MCF 10A (cell line): ENCODE results near the gene POU2AF1. TPM values are rescaled to one million over a fixed set of nuclear protein-coding genes. Genes with fewer than 3 reads are reported as not detected.

Experiments used
- BruUV-seq: library from RNA; stranded (reverse); fragments of 400-500 nt; replicated peaks from 2 replicates; lab custom pipeline; 2021; lab: Mats Ljungman, UMichigan
- CTCF ChIA-PET: fragments of 300-600 bp; sonication (Branson Sonifier 250); formaldehyde crosslinking; extraction: SDS; loops from one replicate; lab custom pipeline; 2021; ENCODE audit warnings: antibody characterized with exemption, inconsistent platforms; lab: Yijun Ruan, JAX
- POLR2A ChIA-PET: fragments of 300-600, 350-650 bp; sonication (Branson Sonifier 250); formaldehyde crosslinking; extraction: SDS; loops from one replicate; lab custom pipeline; 2020; ENCODE audit warnings: antibody characterized with exemption, inconsistent platforms; lab: Yijun Ruan, JAX
- DNase-seq: peaks from one replicate; pipeline ENCODE4 v3.0.0-alpha.2; 2018; ENCODE audit not compliant: unreplicated experiment
- H3K27ac Mint-ChIP-seq: one replicate; pipeline ENCODE4 v1.8.0; 2022; ENCODE audit warnings: mild to moderate bottlenecking, low read depth, mixed read lengths; ENCODE audit not compliant: unreplicated experiment
- H3K27me3 Mint-ChIP-seq: one replicate; pipeline ENCODE4 v1.8.0; 2022; ENCODE audit warnings: mixed read lengths; ENCODE audit not compliant: insufficient read depth, unreplicated experiment
- H3K36me3 Mint-ChIP-seq: one replicate; pipeline ENCODE4 v1.8.0; 2022; ENCODE audit warnings: mild to moderate bottlenecking, moderate library complexity, mixed read lengths; ENCODE audit not compliant: insufficient read depth, unreplicated experiment
- H3K4me1 Mint-ChIP-seq: one replicate; pipeline ENCODE4 v1.8.0; 2022; ENCODE audit warnings: mixed read lengths; ENCODE audit not compliant: insufficient read depth, unreplicated experiment
- H3K4me3 Mint-ChIP-seq: one replicate; pipeline ENCODE4 v1.8.0; 2022; ENCODE audit warnings: mild to moderate bottlenecking, moderate library complexity, mixed read lengths; ENCODE audit not compliant: unreplicated experiment
- H3K9me3 Mint-ChIP-seq: one replicate; pipeline ENCODE4 v1.8.0; 2022; ENCODE audit warnings: mixed read lengths; ENCODE audit not compliant: unreplicated experiment
- CTCF ChIP-seq: fragments of 200-600 bp; IDR thresholded peaks from one replicate; pipeline ENCODE4 v1.8.0; 2022; ENCODE audit warnings: antibody characterized with exemption, mild to moderate bottlenecking; ENCODE audit not compliant: unreplicated experiment
- intact Hi-C: fragments of 100-400 bp; cut with micrococcal nuclease; formaldehyde crosslinking; loops from 2 replicates; pipeline ENCODE4 v1.14.1; 2022
- microRNA-seq: library from miRNA; unstranded; fragments of <30 nt; microRNA quantifications from one replicate; pipeline ENCODE4 v1.2.0, GENCODE V29; 2022
- total RNA-seq: library from RNA; stranded (reverse); gene quantifications from 2 replicates; pipeline ENCODE4 v1.2.3, GENCODE V29; 2022

POU2AF1 gene
- total RNA-seq, 1 experiment from 2014 or later: not detected

GRCh38 chr11:111305876-111306275 is 73.2 kb downstream of the POU2AF1 start:
- no peak for DNase-seq
- intact Hi-C loops: no loop called here
- ChIA-PET POLR2A (interaction anchor here (0.7 kb wide), 1 partner anchor 56 kb away, joined by 3 read pairs; no protein-coding TSS in a partner anchor), CTCF (interaction anchor here (0.8 kb wide), 1 partner anchor 57 kb away, joined by 4 read pairs; no protein-coding TSS in a partner anchor)
- no peaks in the 10 kb centered on the region for H3K9me3 Mint-ChIP-seq
- H3K4me1 Mint-ChIP-seq: peaks cover 10% of the 10 kb centered on the region
- no peak for TF ChIP-seq CTCF
- no TSS peak for BruUV-seq
- H3K36me3 Mint-ChIP-seq: no peaks in the 10 kb centered on the region
- H3K27ac Mint-ChIP-seq: no peak overlapping the region
- peaks cover 61% of the 10 kb centered on the region for H3K27me3 Mint-ChIP-seq
- no peak overlapping the region for H3K4me3 Mint-ChIP-seq

- Mint-ChIP-seq H3K27ac (no peak overlapping the region), H3K4me1 (peaks cover 5% of the 10 kb centered on the region), H3K36me3 (no peaks in the 10 kb centered on the region), H3K4me3 (no peak overlapping the region), H3K9me3 (no peaks in the 10 kb centered on the region), H3K27me3 (peaks cover 61% of the 10 kb centered on the region)
- CTCF ChIA-PET: no interaction called here
- DNase-seq: no peak
- intact Hi-C loops: no loop called here
- BruUV-seq: no TSS peak
- TF ChIP-seq CTCF: no peak
- POLR2A ChIA-PET: interaction anchor here (0.7 kb wide), 1 partner anchor 56 kb away, joined by 3 read pairs; no protein-coding TSS in a partner anchor
Observed at GRCh38 chr11:111305162-111305802, 73.8 kb downstream of the POU2AF1 start.

- H3K27ac Mint-ChIP-seq: no peak overlapping the region
- H3K9me3 Mint-ChIP-seq: no peaks in the 10 kb centered on the region
- H3K27me3 Mint-ChIP-seq: peaks cover 52% of the 10 kb centered on the region
- no TSS peak for BruUV-seq
- DNase-seq: no peak
- intact Hi-C loops: loop anchor here (5.0 kb wide), 1 partner anchor 124 kb away; no protein-coding TSS in a partner anchor
- ChIA-PET POLR2A (interaction anchor here (0.6 to 1.3 kb wide), 9 partner anchors 9 to 702 kb away, joined by 3 to 14 read pairs (median 3); no protein-coding TSS in a partner anchor), CTCF (interaction anchor here (0.5 to 1.5 kb wide), 5 partner anchors 20 to 567 kb away, joined by 3 to 6 read pairs (median 4); no protein-coding TSS in a partner anchor)
- no peaks in the 10 kb centered on the region for H3K36me3 Mint-ChIP-seq
- TF ChIP-seq CTCF: no peak
- H3K4me3 Mint-ChIP-seq: no peak overlapping the region
- peaks cover 4% of the 10 kb centered on the region for H3K4me1 Mint-ChIP-seq
Observed at GRCh38 chr11:111303461-111303860, 75.6 kb downstream of the POU2AF1 start.

- no TSS peak for BruUV-seq
- no peak overlapping the region for H3K27ac Mint-ChIP-seq
- peaks cover 40% of the 10 kb centered on the region for H3K27me3 Mint-ChIP-seq
- H3K9me3 Mint-ChIP-seq: no peaks in the 10 kb centered on the region
- intact Hi-C loops: loop anchor here (5.0 kb wide), 1 partner anchor 125 kb away; no protein-coding TSS in a partner anchor
- TF ChIP-seq CTCF: no peak
- no peak overlapping the region for H3K4me3 Mint-ChIP-seq
- POLR2A ChIA-PET: interaction anchor here (0.6 kb wide), 3 partner anchors 10 to 517 kb away, joined by 3 to 4 read pairs (median 3); no protein-coding TSS in a partner anchor
- DNase-seq: no peak
- H3K4me1 Mint-ChIP-seq: peaks cover 4% of the 10 kb centered on the region
- CTCF ChIA-PET: interaction anchor here (0.9 to 1.8 kb wide), 3 partner anchors 29 to 127 kb away, joined by 3 to 9 read pairs (median 5); no protein-coding TSS in a partner anchor
- H3K36me3 Mint-ChIP-seq: no peaks in the 10 kb centered on the region
Observed at GRCh38 chr11:111302298-111302697, 76.8 kb downstream of the POU2AF1 start.

Small RNA genes within 50 kb of the gene (microRNA-seq; reads per million reads assigned to microRNA genes)
- gene MIR4491: not detected

Other genes with a start within 250 kb of the POU2AF1 start
- gene POU2AF2, start 133.6 kb downstream of the POU2AF1 start, total RNA-seq: not detected in 2 replicates
- not detected in 2 replicates for gene POU2AF3, start 80.7 kb downstream of the POU2AF1 start, total RNA-seq
- gene BTG4, start 133.1 kb upstream of the POU2AF1 start, total RNA-seq: not detected in 2 replicates
- gene HOATZ, start 135.5 kb upstream of the POU2AF1 start, total RNA-seq: not detected in 2 replicates
- not detected in 2 replicates for gene LAYN, start 161.4 kb upstream of the POU2AF1 start, total RNA-seq
- gene SIK2, start 223.2 kb upstream of the POU2AF1 start, total RNA-seq: 13.7 and 18.6 TPM in 2 replicates